GM19463 (cell line): ENCODE measurements around the gene GOLGA6L25.
A peak's percentile ranks its signal among the peaks of the same experiment; 100 is the strongest.
"Not testable (repeated sequence)": the region's sequence is repeated elsewhere in the genome, so short reads cannot be mapped to it uniquely, and the experiment has no call there.

Source experiments
- ATAC-seq: cut with Tn5 transposase; IDR thresholded peaks from one replicate; pipeline ENCODE4 v1.9.1; 2021; ENCODE audit warnings: mild to moderate bottlenecking, moderate library complexity; ENCODE audit not compliant: unreplicated experiment

Gene GOLGA6L25, protein sequence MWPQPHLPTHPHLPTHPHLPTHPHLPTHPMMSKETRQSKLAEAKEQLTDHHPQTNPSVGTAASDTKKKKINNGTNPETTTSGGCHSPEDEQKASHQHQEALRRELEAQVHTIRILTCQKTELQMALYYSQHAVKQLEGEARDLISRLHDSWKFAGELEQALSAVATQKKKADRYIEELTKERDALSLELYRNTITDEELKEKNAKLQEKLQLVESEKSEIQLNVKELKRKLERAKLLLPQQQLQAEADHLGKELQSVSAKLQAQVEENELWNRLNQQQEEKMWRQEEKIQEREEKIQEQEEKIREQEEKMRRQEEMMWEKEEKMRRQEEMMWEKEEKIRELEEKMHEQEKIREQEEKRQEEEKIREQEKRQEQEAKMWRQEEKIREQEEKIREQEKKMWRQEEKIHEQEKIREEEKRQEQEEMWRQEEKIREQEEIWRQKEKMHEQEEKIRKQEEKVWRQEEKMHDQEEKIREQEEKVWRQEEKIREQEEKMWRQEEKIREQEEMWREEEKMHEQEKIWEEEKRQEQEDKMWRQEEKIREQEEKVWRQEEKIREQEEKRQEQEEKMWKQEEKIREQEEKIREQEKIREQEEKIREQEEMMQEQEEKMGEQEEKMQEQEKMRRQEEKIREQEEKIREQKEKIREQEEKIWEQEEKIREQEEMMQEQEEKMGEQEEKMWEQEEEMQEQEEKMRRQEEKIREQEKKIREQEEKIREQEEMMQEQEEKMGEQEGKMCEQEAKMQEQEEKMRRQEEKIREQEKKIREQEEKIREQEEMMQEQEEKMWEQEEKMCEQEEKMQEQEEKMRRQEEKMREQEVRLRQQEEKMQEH

GRCh38 chr15:28553268-28553667 lies at the start of gene GOLGA6L25:
GOLGA6L25 (plus strand) TSS chr15:28553568; CDS start chr15:28553629, 61 bp downstream.
- ATAC-seq, result not testable (repeated sequence)

- ATAC-seq, result not testable (repeated sequence)
These were observed 45.0 kb upstream of the GOLGA6L25 start for GRCh38 chr15:28508217-28508889.

GRCh38 chr15:28514128-28514527 lies 39.2 kb upstream of the GOLGA6L25 start:
- not testable (repeated sequence) for ATAC-seq

DNA sequence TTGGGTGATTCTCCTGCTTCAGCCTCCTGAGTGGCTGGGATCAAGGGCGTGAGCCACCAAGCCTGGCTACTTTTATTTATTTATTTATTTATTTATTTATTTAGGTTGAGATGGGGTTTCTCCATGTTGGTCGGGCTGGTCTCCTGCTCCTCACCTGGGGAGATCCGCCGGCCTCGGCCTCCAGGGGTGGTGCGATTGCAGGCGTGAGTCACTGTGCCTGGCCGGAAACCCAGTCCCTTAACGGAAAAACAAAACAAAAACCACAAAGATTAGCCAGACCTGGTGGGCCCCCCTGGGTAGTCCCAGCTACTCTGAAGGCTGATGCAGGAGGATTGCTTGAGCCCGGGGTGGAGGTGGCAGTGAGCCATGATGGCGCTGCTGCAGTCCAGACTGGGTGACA lies 38.2 kb upstream of the GOLGA6L25 start:
- not testable (repeated sequence) for ATAC-seq

- not testable (repeated sequence) for ATAC-seq
These were observed 20.4 kb upstream of the GOLGA6L25 start, which contains the start of gene GOLGA8G for GRCh38 chr15:28532954-28533353. GOLGA8G (minus strand) TSS chr15:28532971; CDS start chr15:28532909, 62 bp downstream.

- ATAC-seq, result not testable (repeated sequence)
These were observed 20.0 kb downstream of the GOLGA6L25 start for GRCh38 chr15:28573351-28573750.

GRCh38 chr15:28588977-28589606 lies 35.7 kb downstream of the GOLGA6L25 start:
- ATAC-seq, result peak; percentile 60

DNA sequence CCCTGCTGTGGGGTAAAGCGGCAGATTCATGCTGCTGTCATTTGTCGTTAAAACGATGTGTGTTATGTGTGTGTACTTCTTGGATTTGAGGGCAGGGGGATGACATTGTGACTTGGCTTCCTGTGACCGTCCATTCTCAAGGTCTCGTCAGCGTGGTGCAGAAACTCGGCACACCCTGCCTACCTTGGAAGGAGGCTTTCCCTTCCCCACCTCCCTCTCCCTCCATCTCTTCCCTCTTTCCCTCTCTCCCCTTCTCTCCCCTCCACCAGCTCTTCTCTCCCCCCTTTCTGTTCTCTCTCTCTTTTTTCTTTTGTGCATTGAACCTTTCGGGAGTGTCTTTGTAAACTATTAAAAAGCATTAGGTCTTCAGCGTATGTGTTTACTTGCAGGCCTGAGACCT lies 36.4 kb downstream of the GOLGA6L25 start:
- not testable (repeated sequence) for ATAC-seq

- not testable (repeated sequence) for ATAC-seq
These were observed 39.0 kb downstream of the GOLGA6L25 start for GRCh38 chr15:28592395-28592794.

- ATAC-seq, result not testable (repeated sequence)
These were observed 40.2 kb downstream of the GOLGA6L25 start for GRCh38 chr15:28593424-28594129.

DNA sequence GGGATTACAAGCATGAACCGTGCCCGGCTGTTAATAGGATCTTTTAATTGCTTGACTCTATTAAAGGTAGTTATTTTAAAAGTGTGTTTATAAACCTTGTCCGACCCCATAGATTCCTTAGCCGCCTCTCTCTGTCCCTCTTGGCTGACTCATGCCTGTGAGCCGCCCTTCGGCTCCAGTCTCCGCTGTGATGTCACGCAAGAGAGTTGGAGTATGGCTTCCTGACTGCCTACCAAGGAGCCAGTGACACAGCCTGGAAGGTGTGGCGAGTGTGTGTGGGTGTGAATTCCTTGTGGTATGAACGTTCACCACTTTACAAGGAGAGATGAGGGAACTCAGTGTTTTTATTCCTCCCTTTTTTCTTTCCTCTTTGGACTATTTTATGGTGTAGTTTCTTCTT lies 44.1 kb downstream of the GOLGA6L25 start:
- not testable (repeated sequence) for ATAC-seq

GRCh38 chr15:28598209-28598608 lies 44.8 kb downstream of the GOLGA6L25 start:
- ATAC-seq, result not testable (repeated sequence)

GRCh38 chr15:28602152-28602551 lies 48.8 kb downstream of the GOLGA6L25 start:
- not testable (repeated sequence) for ATAC-seq
